WTC11 (cell line): ENCODE results near the gene GRPR. TPM values are rescaled to one million over a fixed set of nuclear protein-coding genes. Genes with fewer than 3 reads are reported as not detected.
"Not testable (repeated sequence)": the region's sequence is repeated elsewhere in the genome, so short reads cannot be mapped to it uniquely, and the experiment has no call there.

Experiments
- ATAC-seq: fragments of 200-7000 bp; cut with Tn5 transposase; 2 replicates; pipeline ENCODE4 v1.10.0; 2021; ENCODE audit warnings: mild to moderate bottlenecking, moderate library complexity
- CTCF ChIA-PET: fragments of 300-600 bp; sonication (Branson Sonifier 250); formaldehyde crosslinking; loops from one replicate; lab custom pipeline; 2021; ENCODE audit warnings: antibody characterized with exemption; lab: Charles Lee
- POLR2A ChIA-PET: fragments of 350-600 bp; sonication (Branson Sonifier 250); formaldehyde crosslinking; loops from one replicate; lab custom pipeline; 2021; ENCODE audit warnings: antibody characterized with exemption; lab: Charles Lee
- DNase-seq: peaks from one replicate; pipeline ENCODE4 v3.0.0; 2021; ENCODE audit warnings: low spot score
- H3K27ac Mint-ChIP-seq: 2 replicates; pipeline ENCODE4 v1.8.0; 2021; ENCODE audit warnings: mixed read lengths
- H3K27me3 Mint-ChIP-seq: 2 replicates; pipeline ENCODE4 v1.8.0; 2021; ENCODE audit warnings: low read depth, mild to moderate bottlenecking, moderate library complexity, mixed read lengths
- H3K36me3 Mint-ChIP-seq: 2 replicates; pipeline ENCODE4 v1.8.0; 2021; ENCODE audit warnings: mixed read lengths
- H3K4me1 Mint-ChIP-seq: 2 replicates; pipeline ENCODE4 v1.8.0; 2022; ENCODE audit warnings: mixed read lengths
- H3K4me3 Mint-ChIP-seq: 2 replicates; pipeline ENCODE4 v1.8.0; 2021; ENCODE audit warnings: mild to moderate bottlenecking, moderate library complexity, mixed read lengths
- H3K9me3 Mint-ChIP-seq: 2 replicates; pipeline ENCODE4 v1.8.0; 2021; ENCODE audit warnings: mixed read lengths
- CBFB ChIP-seq: sonication (generic); formaldehyde crosslinking; IDR thresholded peaks from 2 replicates; pipeline ENCODE4 v1.8.1; 2022; ENCODE audit warnings: mild to moderate bottlenecking, low read depth, missing genetic modification reagents
- CREB1 ChIP-seq: sonication (generic); formaldehyde crosslinking; IDR thresholded peaks from 2 replicates; pipeline ENCODE4 v1.8.0; 2023; ENCODE audit warnings: mild to moderate bottlenecking, missing genetic modification reagents
- FOXJ3 ChIP-seq: sonication (generic); formaldehyde crosslinking; IDR thresholded peaks from 2 replicates; pipeline ENCODE4 v1.9.0; 2021; ENCODE audit warnings: missing genetic modification reagents, mild to moderate bottlenecking, borderline replicate concordance
- GRHL2 ChIP-seq: fragments of 250-450 bp; sonication (Bioruptor Pico); IDR thresholded peaks from 2 replicates; pipeline ENCODE4 v1.8.0; 2022; ENCODE audit warnings: mild to moderate bottlenecking, moderate library complexity; ENCODE audit not compliant: insufficient replicate concordance, severe bottlenecking
- IRF2 ChIP-seq: sonication (generic); formaldehyde crosslinking; IDR thresholded peaks from 2 replicates; pipeline ENCODE4 v1.8.0; 2022; ENCODE audit warnings: low read depth, missing genetic modification reagents, borderline replicate concordance
- JUN ChIP-seq: sonication (generic); formaldehyde crosslinking; IDR thresholded peaks from 2 replicates; pipeline ENCODE4 v1.8.0; 2023; ENCODE audit warnings: mild to moderate bottlenecking, missing genetic modification reagents
- NR1H2 ChIP-seq: sonication (generic); formaldehyde crosslinking; IDR thresholded peaks from 2 replicates; pipeline ENCODE4 v1.9.0; 2021; ENCODE audit warnings: mild to moderate bottlenecking, moderate library complexity, missing genetic modification reagents
- NR2C2 ChIP-seq: sonication (generic); formaldehyde crosslinking; IDR thresholded peaks from 2 replicates; pipeline ENCODE4 v1.8.0; 2022; ENCODE audit warnings: mild to moderate bottlenecking, missing genetic modification reagents
- SP1 ChIP-seq: sonication (generic); formaldehyde crosslinking; conservative IDR thresholded peaks from 2 replicates; pipeline ENCODE4 v1.8.1; 2022; ENCODE audit warnings: missing genetic modification reagents
- TEAD4 ChIP-seq: sonication (generic); formaldehyde crosslinking; IDR thresholded peaks from 2 replicates; pipeline ENCODE4 v1.8.0; 2022; ENCODE audit warnings: mild to moderate bottlenecking, missing genetic modification reagents
- ZMAT4 ChIP-seq: fragments of 250-450 bp; sonication (Bioruptor Pico); IDR thresholded peaks from 2 replicates; pipeline ENCODE4 v1.9.0; 2021; ENCODE audit warnings: mild to moderate bottlenecking
- ZNF423 ChIP-seq: fragments of 250-450 bp; sonication (Bioruptor Pico); IDR thresholded peaks from 2 replicates; pipeline ENCODE4 v2.1.2; 2022; ENCODE audit warnings: mild to moderate bottlenecking, moderate library complexity
- ZNF671 ChIP-seq: fragments of 250-450 bp; sonication (Bioruptor Pico); IDR thresholded peaks from 2 replicates; pipeline ENCODE4 v1.8.0; 2021; ENCODE audit warnings: mild to moderate bottlenecking
- total RNA-seq: library from RNA; stranded (reverse); gene quantifications from 3 replicates; pipeline ENCODE4 v1.2.3, GENCODE V29; 2021
- TF ChIP-seq, protein P1 (sequence below): sonication (generic); formaldehyde crosslinking; IDR thresholded peaks from 2 replicates; pipeline ENCODE4 v1.8.0; 2022; ENCODE audit warnings: missing genetic modification reagents

Gene GRPR
- total RNA-seq, 1 experiment from 2014 or later, result 8.9 TPM

GRCh38 chrX:16143968-16144367, 20.6 kb downstream of the GRPR start:
- H3K27ac Mint-ChIP-seq, result no peak overlapping the region
- POLR2A ChIA-PET, result no interaction called here
- H3K9me3 Mint-ChIP-seq, result peaks cover 24% of the 10 kb centered on the region
- ATAC-seq, result no peak
- H3K4me1 Mint-ChIP-seq, result peaks cover 4% of the 10 kb centered on the region; the same call in 1 of the 2 replicates
- CTCF ChIA-PET, result no interaction called here
- peaks cover 33% of the 10 kb centered on the region for H3K36me3 Mint-ChIP-seq
- no peak for DNase-seq
- no peak overlapping the region for H3K4me3 Mint-ChIP-seq
- no peak for TF ChIP-seq ZMAT4 (CRISPR knock-in tag)
- no peaks in the 10 kb centered on the region for H3K27me3 Mint-ChIP-seq

GRCh38 chrX:16144420-16144819, 21.1 kb downstream of the GRPR start:
- POLR2A ChIA-PET, result no interaction called here
- CTCF ChIA-PET, result no interaction called here
- H3K4me1 Mint-ChIP-seq, result peaks cover 8% of the 10 kb centered on the region
- H3K27me3 Mint-ChIP-seq, result no peaks in the 10 kb centered on the region
- H3K27ac Mint-ChIP-seq, result no peak overlapping the region
- H3K4me3 Mint-ChIP-seq, result no peak overlapping the region
- peaks cover 33% of the 10 kb centered on the region for H3K36me3 Mint-ChIP-seq
- DNase-seq (no peak), ATAC-seq (no peak)
- peaks cover 24% of the 10 kb centered on the region for H3K9me3 Mint-ChIP-seq
- TF ChIP-seq GRHL2 (CRISPR knock-in tag), result no peak
- TF ChIP-seq CREB1 (CRISPR knock-in tag), result no peak
- TF ChIP-seq, protein P1, sequence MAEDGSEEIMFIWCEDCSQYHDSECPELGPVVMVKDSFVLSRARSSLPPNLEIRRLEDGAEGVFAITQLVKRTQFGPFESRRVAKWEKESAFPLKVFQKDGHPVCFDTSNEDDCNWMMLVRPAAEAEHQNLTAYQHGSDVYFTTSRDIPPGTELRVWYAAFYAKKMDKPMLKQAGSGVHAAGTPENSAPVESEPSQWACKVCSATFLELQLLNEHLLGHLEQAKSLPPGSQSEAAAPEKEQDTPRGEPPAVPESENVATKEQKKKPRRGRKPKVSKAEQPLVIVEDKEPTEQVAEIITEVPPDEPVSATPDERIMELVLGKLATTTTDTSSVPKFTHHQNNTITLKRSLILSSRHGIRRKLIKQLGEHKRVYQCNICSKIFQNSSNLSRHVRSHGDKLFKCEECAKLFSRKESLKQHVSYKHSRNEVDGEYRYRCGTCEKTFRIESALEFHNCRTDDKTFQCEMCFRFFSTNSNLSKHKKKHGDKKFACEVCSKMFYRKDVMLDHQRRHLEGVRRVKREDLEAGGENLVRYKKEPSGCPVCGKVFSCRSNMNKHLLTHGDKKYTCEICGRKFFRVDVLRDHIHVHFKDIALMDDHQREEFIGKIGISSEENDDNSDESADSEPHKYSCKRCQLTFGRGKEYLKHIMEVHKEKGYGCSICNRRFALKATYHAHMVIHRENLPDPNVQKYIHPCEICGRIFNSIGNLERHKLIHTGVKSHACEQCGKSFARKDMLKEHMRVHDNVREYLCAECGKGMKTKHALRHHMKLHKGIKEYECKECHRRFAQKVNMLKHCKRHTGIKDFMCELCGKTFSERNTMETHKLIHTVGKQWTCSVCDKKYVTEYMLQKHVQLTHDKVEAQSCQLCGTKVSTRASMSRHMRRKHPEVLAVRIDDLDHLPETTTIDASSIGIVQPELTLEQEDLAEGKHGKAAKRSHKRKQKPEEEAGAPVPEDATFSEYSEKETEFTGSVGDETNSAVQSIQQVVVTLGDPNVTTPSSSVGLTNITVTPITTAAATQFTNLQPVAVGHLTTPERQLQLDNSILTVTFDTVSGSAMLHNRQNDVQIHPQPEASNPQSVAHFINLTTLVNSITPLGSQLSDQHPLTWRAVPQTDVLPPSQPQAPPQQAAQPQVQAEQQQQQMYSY (CRISPR knock-in tag), result no peak
- TF ChIP-seq NR2C2 (CRISPR knock-in tag), result no peak
- no peak for TF ChIP-seq JUN (CRISPR knock-in tag)
- no peak for TF ChIP-seq ZMAT4 (CRISPR knock-in tag)
- TF ChIP-seq FOXJ3 (CRISPR knock-in tag), result no peak

DNA sequence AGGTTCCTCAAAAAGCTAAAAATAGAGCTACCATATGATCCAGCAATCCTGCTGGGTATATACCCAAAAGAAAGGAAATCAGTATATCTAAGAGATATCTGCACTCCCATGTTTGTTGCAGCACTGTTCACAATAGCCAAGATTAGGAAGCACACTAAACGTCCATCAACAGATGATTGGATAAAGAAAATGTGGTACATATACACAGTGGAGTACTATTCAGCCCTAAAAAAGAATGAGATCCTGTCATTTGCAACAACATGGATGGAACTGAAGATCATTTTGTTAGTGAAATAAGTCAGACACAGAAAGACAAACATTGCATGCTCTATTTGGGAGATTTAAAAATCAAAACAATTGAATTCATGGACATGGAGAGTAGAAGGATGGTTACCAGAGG, 21.7 kb downstream of the GRPR start:
- ATAC-seq, CTCF ChIA-PET, H3K4me3 Mint-ChIP-seq, H3K27me3 Mint-ChIP-seq, DNase-seq, POLR2A ChIA-PET, H3K27ac Mint-ChIP-seq, H3K4me1 Mint-ChIP-seq: not testable (repeated sequence)
- Mint-ChIP-seq H3K9me3 (peaks cover 24% of the 10 kb centered on the region), H3K36me3 (peaks cover 33% of the 10 kb centered on the region)

GRCh38 chrX:16145656-16146055, 22.3 kb downstream of the GRPR start:
- Mint-ChIP-seq H3K4me3 (no peak overlapping the region), H3K4me1 (peaks cover 8% of the 10 kb centered on the region), H3K27me3 (no peaks in the 10 kb centered on the region), H3K9me3 (peaks cover 24% of the 10 kb centered on the region), H3K27ac (no peak overlapping the region), H3K36me3 (peaks cover 37% of the 10 kb centered on the region)
- TF ChIP-seq TEAD4 (no peak), NR1H2 (CRISPR knock-in tag) (no peak), NR2C2 (CRISPR knock-in tag) (no peak), IRF2 (CRISPR knock-in tag) (no peak), ZNF671 (CRISPR knock-in tag) (no peak), SP1 (no peak), CBFB (CRISPR knock-in tag) (no peak), ZNF423 (CRISPR knock-in tag) (no peak)
- no peak for DNase-seq
- ChIA-PET POLR2A (no interaction called here), CTCF (no interaction called here)
- no peak for ATAC-seq
